Right lobe of liver (tissue), 4 donors: ENCODE measurements around the gene NSRP1.

ENCODE experiments used
- CTCF ChIP-seq, 4 donors: fragments of 200-600 bp in 3 of 4; fragments of 450-650 bp in 1 of 4; IDR thresholded peaks; one replicate each; pipeline versions ENCODE4 v1.5.1 to v1.8.0; 2016 to 2022; ENCODE audit warnings: antibody characterized with exemption in 4 of 4, mild to moderate bottlenecking in 2 of 4
- POLR2A ChIP-seq: fragments of 450-650 bp; IDR thresholded peaks from one replicate; pipeline ENCODE4 v1.6.1; 2017; ENCODE audit warnings: antibody characterized with exemption, mild to moderate bottlenecking
- donor health status: DM: no; HTN: no; CAD: no.
- donor health status: DM: no; HTN: no; CAD: no.
- donor health status: DM: no; HTN: yes; CAD: no.

DNA sequence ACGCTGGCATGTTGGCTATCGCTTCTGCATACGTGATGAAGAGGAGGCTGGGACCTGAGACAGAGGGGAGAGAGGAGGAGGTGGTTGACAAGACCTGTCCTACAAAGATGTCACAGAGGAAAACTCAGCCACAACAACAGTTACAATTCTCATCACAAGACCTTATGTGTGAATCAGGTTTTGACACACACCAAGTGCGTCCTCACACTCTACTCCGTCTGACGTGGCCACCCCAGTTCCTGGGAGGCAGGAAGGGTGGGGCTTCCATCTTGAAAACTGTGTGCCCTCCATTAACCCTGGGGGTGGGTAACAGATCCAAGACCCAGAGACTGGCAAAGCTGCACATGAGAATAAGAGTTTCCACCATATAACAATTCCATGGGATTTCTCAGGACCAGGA, 94.8 kb downstream of the NSRP1 start:
- no peak for TF ChIP-seq CTCF (IDR thresholded peaks at IDR 0.05)
- TF ChIP-seq POLR2A = no peak
